ENCODE data around the gene MAD2L1. TPM values are rescaled to one million over a fixed set of nuclear protein-coding genes. Genes with fewer than 3 reads are reported as not detected.

The MAD2L1 gene
- total and polyA plus RNA-seq, 2 donors (not counting 3 experiments of a cell fraction or from before 2014, with no cell fraction given) = 15.6 to 41.4 TPM

DNA sequence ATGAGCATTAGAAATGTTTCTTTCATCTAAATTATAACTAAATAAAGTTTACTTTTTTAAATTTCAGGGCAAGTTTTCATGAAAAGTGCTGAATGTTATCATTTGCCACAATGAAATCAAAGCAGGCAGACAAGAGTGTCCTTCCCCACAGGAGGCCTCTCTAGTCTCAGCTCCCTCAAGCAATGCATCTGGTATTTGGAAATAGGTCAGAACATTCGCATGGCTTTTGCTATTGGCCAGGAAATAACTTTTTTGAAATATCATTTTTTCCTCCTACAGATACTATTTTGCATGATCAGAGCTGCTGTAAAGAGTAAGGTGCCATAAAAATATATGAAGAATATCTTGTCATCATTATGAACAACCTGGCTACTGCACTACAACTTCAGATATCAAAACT, 41.1 kb downstream of the MAD2L1 start:
- Histone ChIP-seq H3K9me3 (replicated peaks; ENCODE audit: control insufficient read depth, insufficient read depth, low read length) (no peaks in the 10 kb centered on the region), H3K27ac (ENCODE audit: insufficient read depth, low read depth, low read length) (no peak overlapping the region), H3K4me3 (replicated peaks in 1 of 3; ENCODE audit: insufficient read depth in 1 of 3, low read depth in 1 of 3, low read length in 3 of 3) (no peak overlapping the region), H4K20me1 (replicated peaks; ENCODE audit: control insufficient read depth, extremely low read depth, insufficient read depth, low read length) (no peaks in the 10 kb centered on the region), H3K4me1 (ENCODE audit: control insufficient read depth, extremely low read depth, insufficient read depth, low read length) (no peaks in the 10 kb centered on the region), H3K9me1 (replicated peaks; ENCODE audit: control insufficient read depth, extremely low read depth, insufficient read depth, low read length) (no peaks in the 10 kb centered on the region), H3K36me3 (ENCODE audit: control insufficient read depth in 2 of 2, extremely low read depth in 1 of 2, insufficient read depth in 2 of 2, low read length in 2 of 2) (no peaks in the 10 kb centered on the region), H2AFZ (ENCODE audit: low read depth, low read length) (no peak overlapping the region), H3K27me3 (ENCODE audit: control insufficient read depth in 2 of 2, insufficient read depth in 2 of 2, low read length in 2 of 2) (no peaks in the 10 kb centered on the region), H3K9ac (replicated peaks; ENCODE audit: extremely low read depth, insufficient read depth, low read length) (no peak overlapping the region), H3K79me2 (ENCODE audit: control insufficient read depth, insufficient read depth, low read length) (no peaks in the 10 kb centered on the region), H3K4me2 (ENCODE audit: insufficient read depth, low read length) (no peak overlapping the region)
- DNase-seq (ENCODE audit: low read depth, low spot score) (no peak), FAIRE-seq (no peak)
- ChIA-PET CTCF (interaction anchor here (0.8 to 1.5 kb wide), 2 partner anchors 31 to 397 kb away, joined by 3 to 4 read pairs; partner anchors contain the start of gene PDE5A), POLR2A (no interaction called here)
- intact Hi-C loops (cut with micrococcal nuclease) = no loop called here
- dilution Hi-C loops (cut with MboI; ENCODE audit: extremely low pct_ligation_motif_present, low sequenced_read_pairs) = no loop called here
- BruUV-seq (replicated peaks) = no TSS peak
- TF ChIP-seq, protein P1, sequence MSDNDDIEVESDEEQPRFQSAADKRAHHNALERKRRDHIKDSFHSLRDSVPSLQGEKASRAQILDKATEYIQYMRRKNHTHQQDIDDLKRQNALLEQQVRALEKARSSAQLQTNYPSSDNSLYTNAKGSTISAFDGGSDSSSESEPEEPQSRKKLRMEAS (IDR thresholded peaks at IDR 0.05; ENCODE audit: insufficient read depth, insufficient read length) = no peak
- no peak for TF ChIP-seq FOS (IDR thresholded peaks at IDR 0.05; ENCODE audit: borderline replicate concordance, insufficient read depth, low read length)

DNA sequence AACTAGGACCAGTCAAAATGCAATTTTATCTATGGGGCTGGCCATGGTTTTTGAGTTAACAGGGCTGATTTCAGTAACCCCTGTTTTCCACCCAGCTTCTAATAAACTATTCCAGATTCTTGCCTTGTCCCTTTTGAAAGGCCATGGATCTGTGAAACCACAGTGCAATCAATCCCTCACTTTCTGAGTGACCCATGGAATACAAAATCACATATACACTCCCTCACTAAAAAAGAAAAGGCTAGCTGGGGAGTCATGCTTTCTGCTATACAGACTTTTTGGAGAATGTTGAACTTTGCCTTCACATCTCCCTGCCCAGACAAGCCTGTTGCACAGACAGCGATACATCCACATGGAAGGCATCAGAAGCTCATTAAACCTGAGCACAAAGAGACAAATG, 47.9 kb downstream of the MAD2L1 start:
- dilution Hi-C loops (cut with MboI; ENCODE audit: extremely low pct_ligation_motif_present, low sequenced_read_pairs) = no loop called here
- Histone ChIP-seq H3K27ac (ENCODE audit: insufficient read depth, low read depth, low read length) (no peak overlapping the region), H2AFZ (ENCODE audit: low read depth, low read length) (no peak overlapping the region), H4K20me1 (replicated peaks; ENCODE audit: control insufficient read depth, extremely low read depth, insufficient read depth, low read length) (no peaks in the 10 kb centered on the region), H3K27me3 (ENCODE audit: control insufficient read depth in 2 of 2, insufficient read depth in 2 of 2, low read length in 2 of 2) (no peaks in the 10 kb centered on the region), H3K9me1 (replicated peaks; ENCODE audit: control insufficient read depth, extremely low read depth, insufficient read depth, low read length) (no peaks in the 10 kb centered on the region), H3K4me1 (ENCODE audit: control insufficient read depth, extremely low read depth, insufficient read depth, low read length) (no peaks in the 10 kb centered on the region), H3K4me3 (replicated peaks in 1 of 3; ENCODE audit: insufficient read depth in 1 of 3, low read depth in 1 of 3, low read length in 3 of 3) (no peak overlapping the region), H3K9ac (replicated peaks; ENCODE audit: extremely low read depth, insufficient read depth, low read length) (no peak overlapping the region), H3K9me3 (replicated peaks; ENCODE audit: control insufficient read depth, insufficient read depth, low read length) (no peaks in the 10 kb centered on the region), H3K36me3 (ENCODE audit: control insufficient read depth in 2 of 2, extremely low read depth in 1 of 2, insufficient read depth in 2 of 2, low read length in 2 of 2) (no peaks in the 10 kb centered on the region), H3K4me2 (ENCODE audit: insufficient read depth, low read length) (no peak overlapping the region), H3K79me2 (ENCODE audit: control insufficient read depth, insufficient read depth, low read length) (no peaks in the 10 kb centered on the region)
- POLR2A ChIA-PET = no interaction called here
- BruUV-seq (replicated peaks) = no TSS peak
- intact Hi-C loops (cut with micrococcal nuclease) = no loop called here
- no peak for DNase-seq (ENCODE audit: low read depth, low spot score)
- CTCF ChIA-PET = no interaction called here
- no peak for FAIRE-seq
- TF ChIP-seq, protein P1 (IDR thresholded peaks at IDR 0.05; ENCODE audit: insufficient read depth, insufficient read length) = no peak
- TF ChIP-seq FOS (IDR thresholded peaks at IDR 0.05; ENCODE audit: borderline replicate concordance, insufficient read depth, low read length) (no peak), POLR2AphosphoS5 (IDR thresholded peaks at IDR 0.05; ENCODE audit: insufficient read depth, low read depth, low read length) (no peak), POLR2A (IDR thresholded peaks at IDR 0.05; ENCODE audit: low read depth, low read length) (no peak), MYC (IDR thresholded peaks at IDR 0.05; ENCODE audit: low read depth, low read length) (no peak), JUN (IDR thresholded peaks at IDR 0.05; ENCODE audit: borderline replicate concordance, insufficient read depth, insufficient read length, low read depth) (no peak), EZH2 (IDR thresholded peaks at IDR 0.05; ENCODE audit: borderline replicate concordance, low read depth, low read length, severe bottlenecking) (no peak), GATA2 (IDR thresholded peaks at IDR 0.05; ENCODE audit: insufficient read depth, insufficient read length, low read depth, low read length) (no peak)
- TF ChIP-seq, protein P2, sequence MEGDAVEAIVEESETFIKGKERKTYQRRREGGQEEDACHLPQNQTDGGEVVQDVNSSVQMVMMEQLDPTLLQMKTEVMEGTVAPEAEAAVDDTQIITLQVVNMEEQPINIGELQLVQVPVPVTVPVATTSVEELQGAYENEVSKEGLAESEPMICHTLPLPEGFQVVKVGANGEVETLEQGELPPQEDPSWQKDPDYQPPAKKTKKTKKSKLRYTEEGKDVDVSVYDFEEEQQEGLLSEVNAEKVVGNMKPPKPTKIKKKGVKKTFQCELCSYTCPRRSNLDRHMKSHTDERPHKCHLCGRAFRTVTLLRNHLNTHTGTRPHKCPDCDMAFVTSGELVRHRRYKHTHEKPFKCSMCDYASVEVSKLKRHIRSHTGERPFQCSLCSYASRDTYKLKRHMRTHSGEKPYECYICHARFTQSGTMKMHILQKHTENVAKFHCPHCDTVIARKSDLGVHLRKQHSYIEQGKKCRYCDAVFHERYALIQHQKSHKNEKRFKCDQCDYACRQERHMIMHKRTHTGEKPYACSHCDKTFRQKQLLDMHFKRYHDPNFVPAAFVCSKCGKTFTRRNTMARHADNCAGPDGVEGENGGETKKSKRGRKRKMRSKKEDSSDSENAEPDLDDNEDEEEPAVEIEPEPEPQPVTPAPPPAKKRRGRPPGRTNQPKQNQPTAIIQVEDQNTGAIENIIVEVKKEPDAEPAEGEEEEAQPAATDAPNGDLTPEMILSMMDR (IDR thresholded peaks at IDR 0.05; ENCODE audit: extremely low read depth in 1 of 2, insufficient read depth in 1 of 2, low read depth in 1 of 2, low read length in 2 of 2) = no peak
